ENCODE measurements around the gene RANBP9. TPM values are rescaled to one million over a fixed set of nuclear protein-coding genes. Genes with fewer than 3 reads are reported as not detected.

RANBP9 gene
- polyA plus RNA-seq, 3 donors from 2014 or later = 2.4 to 5.5 (median 3.8) TPM

DNA sequence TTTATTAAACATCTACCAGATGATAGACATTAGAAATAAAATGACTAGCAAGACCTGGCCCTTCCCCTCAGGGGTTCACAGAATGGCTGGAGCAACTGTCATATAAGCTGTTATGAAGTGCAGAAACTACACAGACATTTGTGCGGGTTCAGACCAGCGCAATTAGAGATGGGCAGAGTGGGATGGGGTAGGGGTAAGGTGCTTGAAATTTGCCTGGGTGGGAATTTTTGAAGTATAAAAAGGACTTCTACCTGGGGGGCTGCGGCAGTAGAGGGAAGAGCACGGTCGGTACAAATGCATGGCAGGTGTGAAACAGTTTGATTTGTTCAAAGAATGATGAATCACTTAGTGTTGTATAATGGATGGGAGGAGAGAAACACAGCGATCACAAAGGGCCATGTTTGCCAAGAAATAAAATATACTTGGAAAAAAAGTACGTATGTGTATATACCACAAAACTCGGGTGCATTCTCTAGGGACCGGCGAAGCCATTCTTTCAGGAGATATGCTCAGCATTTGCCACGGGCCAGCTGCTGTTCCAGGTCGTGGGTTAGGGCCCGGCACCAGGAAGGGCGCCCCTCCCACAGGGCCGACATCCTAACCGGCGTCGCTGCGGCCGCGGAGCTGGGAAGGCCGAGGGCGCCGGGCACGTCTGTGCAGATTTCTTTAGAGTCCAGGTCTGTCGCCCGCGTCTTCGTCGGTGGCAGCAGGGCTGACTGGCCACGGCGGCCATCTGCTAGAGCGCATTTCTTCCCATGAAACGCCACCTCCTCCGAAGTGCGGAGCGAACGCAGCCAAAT, 97.3 kb downstream of the RANBP9 start:
- Mint-ChIP-seq H3K27ac (peak overlapping the region; percentile 88 to 97 (median 94)), H3K4me1 (peaks cover 33 to 48% of the 10 kb centered on the region in 2 donors), H3K4me3 (peak overlapping the region; percentile 96 to 98 (median 97))

DNA sequence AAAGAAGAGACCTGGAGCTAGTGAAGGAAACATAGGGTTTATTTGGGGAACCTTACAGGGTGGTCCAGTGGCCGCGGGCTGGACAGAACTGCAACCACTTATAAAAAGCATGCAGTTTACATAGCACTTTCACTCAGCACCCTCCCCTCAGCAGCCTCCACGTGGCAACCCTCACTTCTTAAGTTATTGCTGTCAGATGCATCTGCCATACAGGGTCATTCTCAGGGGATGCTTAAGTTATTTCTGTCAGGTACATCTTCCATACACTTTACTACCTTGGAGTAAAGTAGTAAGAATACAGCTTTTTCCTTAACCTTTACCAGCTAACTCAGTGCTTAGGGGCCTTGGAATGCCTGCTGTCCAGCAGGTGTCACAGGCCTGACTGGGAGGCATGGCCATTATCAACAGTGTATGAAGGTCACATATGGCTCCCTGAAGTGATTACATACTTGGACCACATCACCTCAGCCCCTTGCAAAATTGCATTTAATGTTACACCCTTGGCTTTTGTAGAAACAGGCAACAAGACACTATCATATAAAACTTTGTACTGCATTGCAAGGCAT, 98.5 kb downstream of the RANBP9 start:
- DNase-seq = no peak
- no peak overlapping the region for H3K27ac Mint-ChIP-seq
- peaks cover 33 to 44% of the 10 kb centered on the region in 2 donors for H3K4me1 Mint-ChIP-seq

More for the DNA sequence above, 97.3 kb downstream of the RANBP9 start:
- Mint-ChIP-seq H3K36me3 (peaks cover 8 to 23% (median 10%) of the 10 kb centered on the region in 3 donors), H3K27me3 (ENCODE audit: low read depth in 3 of 3) (peaks cover 3 to 13% (median 9%) of the 10 kb centered on the region in 3 donors), H3K9me3 (no peaks in the 10 kb centered on the region)
- DNase-seq = no peak

DNA sequence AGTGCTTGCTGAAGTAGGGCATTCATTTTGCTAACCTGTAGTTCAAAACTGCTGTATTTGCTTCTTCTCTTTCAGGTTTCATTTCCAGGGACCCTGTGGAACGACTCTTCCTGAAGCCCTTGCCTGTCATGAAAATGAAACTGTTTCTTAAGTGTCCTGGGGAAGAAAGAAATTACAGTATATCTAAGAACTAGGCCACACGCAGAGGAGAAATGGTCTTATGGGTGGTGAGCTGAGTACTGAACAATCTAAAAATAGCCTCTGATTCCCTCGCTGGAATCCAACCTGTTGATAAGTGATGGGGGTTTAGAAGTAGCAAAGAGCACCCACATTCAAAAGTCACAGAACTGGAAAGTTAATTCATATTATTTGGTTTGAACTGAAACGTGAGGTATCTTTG, 99.9 kb downstream of the RANBP9 start:
- Mint-ChIP-seq H3K9me3 (no peaks in the 10 kb centered on the region), H3K27me3 (ENCODE audit: low read depth in 3 of 3) (peaks cover 3 to 13% (median 8%) of the 10 kb centered on the region in 3 donors), H3K36me3 (peaks cover 0 to 15% (median 7%) of the 10 kb centered on the region in 3 donors), H3K27ac (no peak overlapping the region), H3K4me1 (peaks cover 24 to 33% of the 10 kb centered on the region in 2 donors), H3K4me3 (no peak overlapping the region)
- no peak for DNase-seq

More for the DNA sequence above, 98.5 kb downstream of the RANBP9 start:
- Mint-ChIP-seq H3K27me3 (ENCODE audit: low read depth in 3 of 3) (peaks cover 3 to 13% (median 9%) of the 10 kb centered on the region in 3 donors), H3K9me3 (no peaks in the 10 kb centered on the region), H3K36me3 (peaks cover 5 to 18% (median 8%) of the 10 kb centered on the region in 3 donors), H3K4me3 (peak overlapping the region in 3 of 5 donors; percentile 10 to 96 (median 67))

DNA sequence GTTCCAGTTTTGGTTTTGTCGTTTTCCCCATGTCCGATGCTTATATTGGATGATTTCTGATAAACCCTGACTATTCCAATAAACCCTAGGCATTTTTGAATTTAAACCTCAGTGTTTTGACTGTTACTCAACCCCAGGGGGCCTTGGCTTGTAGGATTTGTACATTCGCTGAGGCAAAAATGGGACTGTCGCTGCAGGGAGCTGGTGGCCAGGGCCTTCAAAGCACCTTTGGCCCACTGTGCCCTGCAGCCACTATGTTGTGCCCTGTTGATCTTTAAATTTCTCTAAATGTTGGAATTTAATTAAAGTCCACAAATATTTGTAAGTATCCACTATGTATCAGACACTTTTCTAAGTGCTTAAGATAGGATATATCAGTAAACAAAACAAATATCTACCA, 106.0 kb downstream of the RANBP9 start:
- Mint-ChIP-seq H3K9me3 (no peaks in the 10 kb centered on the region), H3K36me3 (peaks cover 14 to 51% (median 22%) of the 10 kb centered on the region in 3 donors), H3K27ac (no peak overlapping the region), H3K27me3 (ENCODE audit: low read depth in 3 of 3) (no peaks in the 10 kb centered on the region), H3K4me3 (no peak overlapping the region), H3K4me1 (peaks cover 4 to 12% of the 10 kb centered on the region in 2 donors)
- no peak for DNase-seq

DNA sequence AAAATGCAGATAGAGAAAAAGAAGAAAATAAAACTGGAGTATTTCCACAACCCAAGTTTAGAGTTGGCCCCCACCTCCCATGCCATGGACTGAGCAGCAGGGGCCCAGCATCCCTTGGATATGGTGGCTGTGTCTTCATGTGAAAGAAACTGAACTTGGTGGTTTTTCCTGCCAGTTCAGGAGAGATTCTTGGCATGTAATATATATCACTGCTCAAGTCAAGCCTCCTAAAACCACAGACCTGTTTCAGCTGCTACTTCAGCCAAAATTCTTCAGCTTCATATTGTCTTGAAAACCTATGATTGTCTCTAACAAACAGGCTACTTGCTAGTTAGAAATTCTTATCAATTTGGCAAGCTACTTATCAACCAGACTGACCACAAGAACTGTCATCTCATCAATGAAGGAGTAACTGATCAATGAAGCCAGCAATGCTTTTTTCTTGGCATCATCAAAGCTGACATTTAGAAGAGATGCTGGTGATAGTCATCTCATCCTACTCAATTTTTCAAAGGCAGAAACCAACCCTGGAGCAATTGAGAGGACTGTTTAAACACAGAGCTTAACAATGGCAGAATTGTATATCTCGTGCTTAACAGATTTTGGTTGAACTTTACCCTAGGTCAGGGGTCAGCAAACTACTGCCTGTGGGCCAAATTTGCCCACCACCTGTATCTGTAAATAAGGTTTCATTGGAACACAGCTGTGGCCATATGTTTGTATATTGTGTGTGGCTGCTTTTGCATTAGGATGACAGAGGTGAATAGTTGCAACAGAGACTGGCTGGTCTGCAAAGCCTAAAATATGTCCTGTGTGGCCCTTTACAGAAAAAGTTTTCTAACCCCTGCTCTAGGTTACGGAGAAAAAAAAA, 106.9 kb downstream of the RANBP9 start:
- no peak overlapping the region for H3K4me3 Mint-ChIP-seq
- H3K27ac Mint-ChIP-seq = no peak overlapping the region
- H3K4me1 Mint-ChIP-seq = peaks cover 4 to 12% of the 10 kb centered on the region in 2 donors
- H3K9me3 Mint-ChIP-seq = no peaks in the 10 kb centered on the region
- peaks cover 20 to 60% (median 30%) of the 10 kb centered on the region in 3 donors for H3K36me3 Mint-ChIP-seq
- DNase-seq = no peak
- H3K27me3 Mint-ChIP-seq (ENCODE audit: low read depth in 3 of 3) = no peaks in the 10 kb centered on the region

DNA sequence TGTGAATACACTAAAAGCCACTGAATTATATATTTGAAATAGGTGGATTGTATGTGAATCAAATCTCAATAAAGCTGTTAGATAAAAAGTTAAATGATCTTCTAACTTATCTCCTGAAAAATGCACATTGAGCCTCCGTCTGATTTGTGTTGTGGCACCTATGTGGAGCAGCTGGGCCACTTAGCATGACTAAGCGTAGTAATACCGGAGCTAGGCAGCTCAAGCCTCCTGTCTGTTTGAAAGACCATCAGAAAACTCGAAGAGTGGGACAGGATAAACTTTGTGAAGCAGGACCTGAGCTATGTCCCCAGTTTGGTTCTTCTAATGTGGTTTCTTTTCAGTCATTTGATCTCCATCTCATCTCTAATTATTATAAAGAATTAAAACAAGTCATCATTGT, 107.5 kb downstream of the RANBP9 start:
- peaks cover 4 to 12% of the 10 kb centered on the region in 2 donors for H3K4me1 Mint-ChIP-seq
- H3K4me3 Mint-ChIP-seq = no peak overlapping the region
- peaks cover 26 to 66% (median 36%) of the 10 kb centered on the region in 3 donors for H3K36me3 Mint-ChIP-seq
- no peak for DNase-seq
- no peaks in the 10 kb centered on the region for H3K9me3 Mint-ChIP-seq
- no peaks in the 10 kb centered on the region for H3K27me3 Mint-ChIP-seq (ENCODE audit: low read depth in 3 of 3)
- H3K27ac Mint-ChIP-seq = peak overlapping the region in 1 of 6 donors; percentile 44

DNA sequence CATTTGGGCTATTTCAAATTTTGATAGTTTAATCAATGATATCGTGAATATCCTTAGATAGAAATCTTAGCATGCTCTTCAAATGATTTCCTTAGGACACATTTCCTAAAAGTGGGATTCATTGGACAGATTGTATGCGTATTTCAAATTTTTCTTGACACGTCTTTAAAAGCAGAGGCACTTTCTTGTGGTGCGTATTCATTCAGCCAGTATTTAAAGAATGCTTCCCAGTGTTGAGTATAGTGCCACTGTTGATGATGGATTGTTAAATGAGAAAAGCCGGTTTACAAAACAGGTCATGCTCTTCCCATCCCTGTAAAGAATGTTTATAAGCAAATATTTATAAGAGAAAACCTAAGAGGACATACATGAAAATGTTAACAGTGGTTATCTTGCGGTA, 111.6 kb downstream of the RANBP9 start:
- no peak overlapping the region for H3K4me3 Mint-ChIP-seq
- H3K36me3 Mint-ChIP-seq = peaks cover 39 to 78% (median 52%) of the 10 kb centered on the region in 3 donors
- no peak overlapping the region for H3K27ac Mint-ChIP-seq
- DNase-seq = no peak
- H3K27me3 Mint-ChIP-seq (ENCODE audit: low read depth in 3 of 3) = peaks cover 0 to 2% (median 0%) of the 10 kb centered on the region in 3 donors
- H3K4me1 Mint-ChIP-seq = peaks cover 4 to 12% of the 10 kb centered on the region in 2 donors
- H3K9me3 Mint-ChIP-seq = no peaks in the 10 kb centered on the region

DNA sequence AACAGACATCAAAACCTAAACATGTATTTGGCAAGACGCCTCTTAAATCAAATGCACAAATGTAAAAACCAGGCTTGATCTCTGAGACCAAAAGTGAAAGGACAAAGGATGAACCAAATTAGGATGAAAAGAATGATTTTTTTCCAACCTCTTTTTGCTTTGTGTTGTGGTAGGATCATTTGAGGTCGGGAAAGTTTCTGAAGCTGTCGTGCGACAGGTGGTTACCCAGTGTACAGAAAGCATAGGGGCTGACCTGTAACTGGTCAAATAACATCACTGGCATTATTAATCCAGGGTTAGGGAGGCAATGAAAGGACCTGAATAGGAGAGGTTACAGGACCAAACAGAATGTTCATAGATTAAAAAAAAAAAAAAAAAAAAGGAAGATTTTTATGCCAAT, 114.6 kb downstream of the RANBP9 start:
- Mint-ChIP-seq H3K4me1 (no peaks in the 10 kb centered on the region), H3K27ac (no peak overlapping the region), H3K4me3 (no peak overlapping the region), H3K36me3 (peaks cover 35 to 71% (median 44%) of the 10 kb centered on the region in 3 donors), H3K9me3 (no peaks in the 10 kb centered on the region), H3K27me3 (ENCODE audit: low read depth in 3 of 3) (peaks cover 0 to 2% (median 0%) of the 10 kb centered on the region in 3 donors)
- no peak for DNase-seq

DNA sequence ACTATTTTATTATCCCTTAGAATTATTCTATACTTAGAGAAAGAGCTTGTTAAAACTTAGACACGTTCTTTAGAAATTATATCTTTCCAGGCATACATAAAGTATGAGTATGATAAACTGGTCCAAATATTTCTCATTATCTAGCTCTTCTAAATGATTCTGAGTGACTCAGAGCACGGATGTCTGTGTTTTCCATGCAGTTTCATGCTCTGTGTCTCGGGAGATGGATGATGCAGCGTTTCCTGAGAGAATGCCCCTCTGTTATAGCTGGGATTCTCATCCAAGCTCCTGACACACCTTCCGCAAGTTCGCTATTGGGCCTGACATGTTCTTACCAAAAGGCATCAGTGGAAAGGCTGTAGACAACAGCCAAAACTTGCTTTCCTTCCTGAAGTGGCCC, 117.9 kb downstream of the RANBP9 start:
- H3K36me3 Mint-ChIP-seq = peaks cover 20 to 40% (median 27%) of the 10 kb centered on the region in 3 donors
- peaks cover 0 to 2% (median 2%) of the 10 kb centered on the region in 3 donors for H3K27me3 Mint-ChIP-seq (ENCODE audit: low read depth in 3 of 3)
- H3K4me1 Mint-ChIP-seq = no peaks in the 10 kb centered on the region
- DNase-seq = no peak
- no peak overlapping the region for H3K27ac Mint-ChIP-seq
- no peaks in the 10 kb centered on the region for H3K9me3 Mint-ChIP-seq
- no peak overlapping the region for H3K4me3 Mint-ChIP-seq

DNA sequence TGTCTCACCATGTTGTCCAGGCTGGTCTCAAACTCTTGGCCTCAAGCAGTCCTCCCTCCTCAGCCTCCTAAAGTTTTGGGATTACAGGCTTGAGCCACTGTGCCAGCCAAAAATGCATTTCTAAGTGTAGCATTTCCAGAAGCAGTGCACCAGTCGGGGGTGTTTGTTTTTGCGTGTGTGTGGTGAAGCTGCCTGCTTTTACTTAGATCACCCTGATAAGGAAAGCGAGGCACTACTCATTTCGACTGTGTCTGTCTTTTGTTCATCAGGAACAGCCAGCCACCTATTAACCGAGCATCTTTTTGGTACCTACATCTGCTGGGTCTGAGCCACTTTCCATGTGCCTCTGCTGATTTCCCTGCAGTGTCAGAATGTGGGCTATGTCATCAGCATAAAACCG, 118.5 kb downstream of the RANBP9 start:
- Mint-ChIP-seq H3K27me3 (ENCODE audit: low read depth in 3 of 3) (peaks cover 0 to 2% (median 2%) of the 10 kb centered on the region in 3 donors), H3K4me1 (no peaks in the 10 kb centered on the region), H3K9me3 (no peaks in the 10 kb centered on the region), H3K27ac (no peak overlapping the region), H3K36me3 (peaks cover 21 to 37% (median 28%) of the 10 kb centered on the region in 3 donors), H3K4me3 (no peak overlapping the region)
- no peak for DNase-seq

DNA sequence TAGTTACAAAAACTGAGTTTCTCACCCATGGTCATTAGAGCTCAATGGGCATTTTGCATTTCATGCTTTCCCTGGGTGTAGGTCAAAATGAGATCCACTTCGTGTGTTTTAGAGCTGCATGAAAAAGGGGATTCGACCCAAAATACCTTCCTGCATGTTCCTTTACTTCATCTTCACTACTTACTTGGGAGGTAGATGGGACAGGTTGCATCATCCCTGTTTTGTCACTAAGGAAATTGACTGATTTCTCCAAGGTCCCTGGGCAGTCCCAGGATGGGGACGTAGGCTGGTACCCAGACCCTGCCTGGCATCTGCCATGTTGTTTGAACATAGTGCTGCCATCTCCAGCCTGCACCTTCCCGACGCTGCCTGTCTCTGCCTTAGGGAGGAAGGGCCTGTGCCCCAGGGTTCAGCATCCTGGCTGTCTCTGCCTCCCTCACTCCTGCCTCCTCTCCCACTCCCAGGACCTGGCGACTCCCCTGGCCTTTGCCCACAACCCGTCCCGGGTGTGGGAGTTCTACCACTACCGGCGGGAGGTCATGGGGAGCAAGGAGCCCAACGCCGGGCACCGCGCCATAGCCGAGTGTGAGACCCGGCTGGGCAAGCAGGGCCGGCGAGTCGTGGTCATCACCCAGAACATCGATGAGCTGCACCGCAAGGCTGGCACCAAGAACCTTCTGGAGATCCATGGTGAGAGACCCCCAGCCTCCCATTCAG, 120.3 kb downstream of the RANBP9 start:
- no peaks in the 10 kb centered on the region for H3K9me3 Mint-ChIP-seq
- peaks cover 0 to 2% (median 2%) of the 10 kb centered on the region in 3 donors for H3K27me3 Mint-ChIP-seq (ENCODE audit: low read depth in 3 of 3)
- H3K27ac Mint-ChIP-seq = no peak overlapping the region
- no peak for DNase-seq
- H3K36me3 Mint-ChIP-seq = peaks cover 15 to 28% (median 18%) of the 10 kb centered on the region in 3 donors
- H3K4me3 Mint-ChIP-seq = no peak overlapping the region
- H3K4me1 Mint-ChIP-seq = no peaks in the 10 kb centered on the region

DNA sequence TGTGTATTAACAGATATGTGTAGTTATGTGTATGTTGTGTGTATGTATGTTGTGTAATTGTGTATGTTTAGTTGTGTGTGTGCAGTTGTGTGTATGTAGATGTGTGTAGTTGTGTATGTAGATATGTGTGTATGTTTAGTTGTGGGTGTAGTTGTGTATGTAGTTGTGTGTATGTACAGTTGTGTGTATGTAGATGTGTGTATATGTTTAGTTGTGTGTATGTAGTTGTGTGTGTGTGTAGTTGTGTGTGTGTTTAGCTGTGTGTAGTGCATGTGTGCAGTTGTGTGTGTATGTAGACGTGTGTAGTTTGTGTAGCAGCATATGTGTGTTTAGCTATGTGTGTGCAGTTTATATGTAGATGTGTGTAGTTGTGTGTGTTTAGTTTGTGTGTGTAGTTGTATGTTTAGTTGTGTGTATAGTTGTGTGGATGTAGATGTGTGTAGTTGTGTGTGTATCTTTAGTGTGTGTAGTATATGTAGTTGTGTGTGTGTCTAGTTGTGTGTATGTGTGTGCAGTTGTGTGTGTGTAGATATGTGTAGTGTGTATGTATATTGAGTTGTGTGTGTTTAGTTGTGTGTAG, 121.0 kb downstream of the RANBP9 start:
- peaks cover 0 to 2% (median 2%) of the 10 kb centered on the region in 3 donors for H3K27me3 Mint-ChIP-seq (ENCODE audit: low read depth in 3 of 3)
- DNase-seq = no peak
- H3K4me3 Mint-ChIP-seq = no peak overlapping the region
- H3K9me3 Mint-ChIP-seq = no peaks in the 10 kb centered on the region
- no peaks in the 10 kb centered on the region for H3K4me1 Mint-ChIP-seq
- peaks cover 9 to 23% (median 14%) of the 10 kb centered on the region in 3 donors for H3K36me3 Mint-ChIP-seq
- H3K27ac Mint-ChIP-seq = no peak overlapping the region

DNA sequence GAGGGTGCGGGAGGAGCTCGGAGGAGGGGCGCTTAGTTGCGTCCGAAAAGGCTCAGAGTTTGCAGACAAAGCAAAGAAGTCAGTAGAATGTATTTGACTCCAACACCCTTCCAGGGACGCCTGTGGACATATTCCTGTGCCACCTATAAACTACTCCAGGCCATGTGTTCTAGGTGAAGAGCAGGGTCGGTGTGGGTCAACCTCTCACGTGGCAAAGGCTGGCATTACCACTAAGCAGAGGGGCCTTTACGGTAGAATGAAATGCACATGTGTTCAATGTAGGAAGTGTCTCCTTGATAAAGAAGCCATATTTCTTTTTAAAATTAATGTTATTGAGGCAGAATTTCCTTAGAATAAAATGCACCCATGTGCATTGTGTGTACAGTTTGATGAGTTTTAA, 121.8 kb downstream of the RANBP9 start:
- Mint-ChIP-seq H3K27ac (no peak overlapping the region), H3K9me3 (no peaks in the 10 kb centered on the region), H3K4me1 (peaks cover 0 to 2% of the 10 kb centered on the region in 2 donors), H3K4me3 (no peak overlapping the region), H3K36me3 (peaks cover 10 to 16% (median 14%) of the 10 kb centered on the region in 3 donors), H3K27me3 (ENCODE audit: low read depth in 3 of 3) (peaks cover 0 to 2% (median 2%) of the 10 kb centered on the region in 3 donors)
- DNase-seq = no peak

Measured in immature natural killer cell (primary cell).